Measurements from ENCODE around the gene LAPTM5.

- TF ChIP-seq CTCF (IDR thresholded peaks at IDR 0.05; ENCODE audit: low read length) (no peak), EZH2 (optimal IDR thresholded peaks at IDR 0.05; ENCODE audit: low read depth, low read length) (no peak), EZH2phosphoT487 (IDR thresholded peaks at IDR 0.05; ENCODE audit: low read length) (no peak)
Observed at GRCh38 chr1:30746212-30747032, 11.2 kb downstream of the LAPTM5 start.

Data from MM.1S (cell line).